Keratinocyte (primary cell): ENCODE measurements around the gene WNK2. TPM values are rescaled to one million over a fixed set of nuclear protein-coding genes. Genes with fewer than 3 reads are reported as not detected.

ENCODE experiments used
- DNase-seq: peaks from one replicate; pipeline ENCODE4 v3.0.0-alpha.2; 2011; ENCODE audit warnings: low read depth, missing footprints, low spot score
- FAIRE-seq: peaks from 2 replicates; lab custom pipeline; 2011; peaks lifted over from hg19 to GRCh38; lab: Jason Lieb, UNC
- H2AFZ ChIP-seq: 2 replicates; pipeline ENCODE4 v1.6.0; 2012; ENCODE audit warnings: low read length, control low read depth, inconsistent platforms; ENCODE audit not compliant: control insufficient read depth
- H3K27ac ChIP-seq: 2 replicates; pipeline ENCODE4 v1.5.1; 2011; ENCODE audit warnings: low read length; ENCODE audit not compliant: control insufficient read depth, insufficient read depth
- H3K27me3 ChIP-seq: 3 replicates; pipeline ENCODE4 v1.6.0; 2011; ENCODE audit warnings: low read length; ENCODE audit not compliant: control insufficient read depth, insufficient read depth; ENCODE audit errors: extremely low read depth
- H3K36me3 ChIP-seq, 2 experiments: 2 replicates in 1 of 2; 3 replicates in 1 of 2; pipeline ENCODE4 v1.5.1; 2011; ENCODE audit warnings: low read length in 2 of 2, mild to moderate bottlenecking in 1 of 2; ENCODE audit not compliant: control insufficient read depth in 2 of 2, insufficient read depth in 2 of 2; ENCODE audit errors: extremely low read depth in 1 of 2
- H3K4me1 ChIP-seq: 3 replicates; pipeline ENCODE4 v1.5.1; 2011; ENCODE audit warnings: low read length; ENCODE audit not compliant: control insufficient read depth, insufficient read depth; ENCODE audit errors: extremely low read depth
- H3K4me2 ChIP-seq: 3 replicates; pipeline ENCODE4 v1.6.0; 2011; ENCODE audit warnings: low read depth, low read length; ENCODE audit not compliant: control insufficient read depth, insufficient read depth; ENCODE audit errors: extremely low read depth
- H3K4me3 ChIP-seq, 3 experiments: fragments of 200-600 bp in 1 of 3; sonication (generic) in 1 of 3; 2 replicates in 2 of 3; 3 replicates in 1 of 3; pipeline ENCODE4 v1.5.1; 2011 to 2016; ENCODE audit warnings: low read length in 3 of 3, mild to moderate bottlenecking in 3 of 3, control low read depth in 2 of 3, inconsistent platforms in 1 of 3, low read depth in 1 of 3, mixed read lengths in 1 of 3, mixed run types in 1 of 3, moderate library complexity in 1 of 3; ENCODE audit not compliant: control insufficient read depth in 2 of 3, insufficient read depth in 2 of 3; ENCODE audit errors: extremely low read depth in 1 of 3
- H3K79me2 ChIP-seq: 2 replicates; pipeline ENCODE4 v1.6.0; 2012; ENCODE audit warnings: low read length; ENCODE audit not compliant: control insufficient read depth, insufficient read depth
- H3K9ac ChIP-seq: 3 replicates; pipeline ENCODE4 v1.6.0; 2011; ENCODE audit warnings: low read length; ENCODE audit not compliant: control insufficient read depth, insufficient read depth; ENCODE audit errors: extremely low read depth
- H3K9me1 ChIP-seq: 3 replicates; pipeline ENCODE4 v1.6.0; 2011; ENCODE audit warnings: low read length; ENCODE audit not compliant: control insufficient read depth, insufficient read depth; ENCODE audit errors: extremely low read depth
- H3K9me3 ChIP-seq: 2 replicates; pipeline ENCODE4 v1.5.1; 2012; ENCODE audit warnings: low read depth, low read length; ENCODE audit not compliant: control insufficient read depth
- H4K20me1 ChIP-seq: 3 replicates; pipeline ENCODE4 v1.6.0; 2011; ENCODE audit warnings: low read length; ENCODE audit not compliant: control insufficient read depth, insufficient read depth; ENCODE audit errors: extremely low read depth
- EZH2 ChIP-seq: IDR thresholded peaks from one replicate; pipeline ENCODE4 v1.6.1; 2012; ENCODE audit warnings: inconsistent platforms, mild to moderate bottlenecking, low read length, moderate library complexity
- dilution Hi-C: fragments of 300-500 bp; cut with MboI; formaldehyde crosslinking; loops from one replicate; pipeline ENCODE4 v1.7.0; 2020; ENCODE audit warnings: low sequenced_read_pairs; ENCODE audit not compliant: extremely low pct_ligation_motif_present
- polyA plus RNA-seq, 5 experiments: library from polyadenylated mRNA; depleted of rRNA in 3 of 5; stranded (reverse) in 3 of 5; stranded (forward) in 1 of 5; unstranded in 1 of 5; fragments of >200 nt; gene quantifications; 1 replicate in 1 of 5; 2 replicates in 3 of 5; 3 replicates in 1 of 5; pipeline versions ENCODE4 v1.2.1 to v1.2.3, GENCODE V29; 2011 to 2012; ENCODE audit warnings: missing spikeins in 2 of 5, low read depth in 1 of 5, low replicate concordance in 1 of 5
- TF ChIP-seq, protein P1 (sequence below), 3 experiments: IDR thresholded peaks in 1 of 3; conservative IDR thresholded peaks in 1 of 3; optimal IDR thresholded peaks in 1 of 3; 2 replicates in 2 of 3; 3 replicates in 1 of 3; pipeline versions ENCODE3 to v1.5.1; 2011; ENCODE audit warnings: low read length in 3 of 3, mild to moderate bottlenecking in 3 of 3, moderate library complexity in 2 of 3, control low read depth in 1 of 3, inconsistent platforms in 1 of 3; ENCODE audit not compliant: insufficient read depth in 2 of 3; ENCODE audit errors: extremely low read depth in 1 of 3

The WNK2 gene
- polyA plus RNA-seq, 1 donor (not counting 4 experiments of a cell fraction or from before 2014, with no cell fraction given): not detected

DNA sequence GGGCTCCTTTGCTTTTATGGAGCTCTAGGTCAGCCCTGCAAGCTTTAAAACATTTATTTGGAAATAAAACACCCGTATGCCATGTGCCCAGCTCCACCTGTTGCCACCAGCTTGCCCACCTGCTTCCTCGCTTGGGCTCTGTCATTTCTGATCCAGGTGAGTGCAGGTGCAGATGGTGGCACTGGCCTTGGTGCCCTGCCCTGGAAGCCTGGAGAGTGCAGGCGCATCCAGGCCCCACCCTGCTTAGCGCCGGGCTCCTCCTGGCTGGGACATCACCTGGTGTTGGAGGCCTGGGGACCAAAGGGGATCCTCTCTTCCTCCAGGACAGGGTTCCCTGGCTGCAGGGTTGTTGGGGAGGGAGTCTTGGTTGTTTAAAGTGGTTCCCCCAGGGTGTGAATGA lies 35.8 kb downstream of the WNK2 start:
- Histone ChIP-seq H2AFZ (no peak overlapping the region), H3K27ac (no peak overlapping the region), H3K9me3 (no peaks in the 10 kb centered on the region), H3K4me2 (no peak overlapping the region), H3K27me3 (peaks cover 4% of the 10 kb centered on the region), H3K9ac (no peak overlapping the region), H3K4me1 (peaks cover 19% of the 10 kb centered on the region), H3K79me2 (no peaks in the 10 kb centered on the region), H3K4me3 (no peak overlapping the region), H3K9me1 (peaks cover 3% of the 10 kb centered on the region), H4K20me1 (peaks cover 11% of the 10 kb centered on the region), H3K36me3 (no peaks in the 10 kb centered on the region)
- FAIRE-seq: no peak
- TF ChIP-seq EZH2: no peak
- TF ChIP-seq, protein P1, sequence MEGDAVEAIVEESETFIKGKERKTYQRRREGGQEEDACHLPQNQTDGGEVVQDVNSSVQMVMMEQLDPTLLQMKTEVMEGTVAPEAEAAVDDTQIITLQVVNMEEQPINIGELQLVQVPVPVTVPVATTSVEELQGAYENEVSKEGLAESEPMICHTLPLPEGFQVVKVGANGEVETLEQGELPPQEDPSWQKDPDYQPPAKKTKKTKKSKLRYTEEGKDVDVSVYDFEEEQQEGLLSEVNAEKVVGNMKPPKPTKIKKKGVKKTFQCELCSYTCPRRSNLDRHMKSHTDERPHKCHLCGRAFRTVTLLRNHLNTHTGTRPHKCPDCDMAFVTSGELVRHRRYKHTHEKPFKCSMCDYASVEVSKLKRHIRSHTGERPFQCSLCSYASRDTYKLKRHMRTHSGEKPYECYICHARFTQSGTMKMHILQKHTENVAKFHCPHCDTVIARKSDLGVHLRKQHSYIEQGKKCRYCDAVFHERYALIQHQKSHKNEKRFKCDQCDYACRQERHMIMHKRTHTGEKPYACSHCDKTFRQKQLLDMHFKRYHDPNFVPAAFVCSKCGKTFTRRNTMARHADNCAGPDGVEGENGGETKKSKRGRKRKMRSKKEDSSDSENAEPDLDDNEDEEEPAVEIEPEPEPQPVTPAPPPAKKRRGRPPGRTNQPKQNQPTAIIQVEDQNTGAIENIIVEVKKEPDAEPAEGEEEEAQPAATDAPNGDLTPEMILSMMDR (optimal IDR thresholded peaks at IDR 0.05 in 1 of 3, IDR thresholded peaks at IDR 0.05 in 1 of 3, conservative IDR thresholded peaks at IDR 0.05 in 1 of 3; ENCODE audit: extremely low read depth in 1 of 3, insufficient read depth in 2 of 3, low read length in 3 of 3): no peak
- dilution Hi-C loops: no loop called here
- DNase-seq: no peak

DNA sequence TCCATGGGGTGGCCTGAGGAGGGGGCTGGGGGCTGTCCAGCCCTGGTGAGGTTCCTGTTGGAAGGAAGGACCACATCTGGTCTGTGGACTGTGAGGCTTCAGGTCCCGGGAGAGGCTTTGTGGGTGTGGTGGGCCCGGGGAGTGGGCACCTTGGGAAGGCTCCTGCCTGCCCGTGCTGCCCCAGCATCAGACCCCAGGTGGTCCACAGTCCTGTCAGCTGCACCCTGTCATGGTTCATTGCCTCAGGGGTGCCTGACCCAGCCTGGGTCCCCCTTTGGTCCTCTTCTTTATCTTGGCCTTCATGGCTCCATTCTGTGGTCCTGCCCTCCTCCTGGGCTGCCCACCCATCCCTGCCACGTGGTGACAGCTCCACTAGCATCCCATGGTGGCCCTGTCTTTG lies 36.7 kb downstream of the WNK2 start:
- DNase-seq: no peak
- no peak overlapping the region for H3K9ac ChIP-seq
- H3K36me3 ChIP-seq: no peaks in the 10 kb centered on the region
- peaks cover 4% of the 10 kb centered on the region for H3K27me3 ChIP-seq
- H3K9me3 ChIP-seq: no peaks in the 10 kb centered on the region
- peaks cover 3% of the 10 kb centered on the region for H3K9me1 ChIP-seq
- peaks cover 24% of the 10 kb centered on the region for H3K4me1 ChIP-seq
- TF ChIP-seq, protein P1 (optimal IDR thresholded peaks at IDR 0.05 in 1 of 3, IDR thresholded peaks at IDR 0.05 in 1 of 3, conservative IDR thresholded peaks at IDR 0.05 in 1 of 3; ENCODE audit: extremely low read depth in 1 of 3, insufficient read depth in 2 of 3, low read length in 3 of 3): no peak
- TF ChIP-seq EZH2: no peak
- H4K20me1 ChIP-seq: peaks cover 11% of the 10 kb centered on the region
- FAIRE-seq: no peak
- H3K79me2 ChIP-seq: no peaks in the 10 kb centered on the region
- no peak overlapping the region for H3K4me2 ChIP-seq
- dilution Hi-C loops: no loop called here
- H3K27ac ChIP-seq: no peak overlapping the region
- H2AFZ ChIP-seq: no peak overlapping the region
- no peak overlapping the region for H3K4me3 ChIP-seq
